ENCODE data around the gene GABRR3.

- TF ChIP-seq CTCF (IDR thresholded peaks at IDR 0.05 in 4 of 5, conservative IDR thresholded peaks at IDR 0.05 in 1 of 5) (no peak), POLR2A (IDR thresholded peaks at IDR 0.05) (no peak)
Observed at GRCh38 chr3:98049271-98049670, 14.2 kb upstream of the GABRR3 start.

Data from gastrocnemius medialis (tissue), 4 donors.